GM21423 (cell line): ENCODE measurements around the gene VPS36.
"Not testable (repeated sequence)": the region's sequence is repeated elsewhere in the genome, so short reads cannot be mapped to it uniquely, and the experiment has no call there.

Experiments
- ATAC-seq: cut with Tn5 transposase; IDR thresholded peaks from one replicate; pipeline ENCODE4 v1.9.1; 2021; ENCODE audit warnings: mild to moderate bottlenecking, moderate library complexity; ENCODE audit not compliant: unreplicated experiment

The VPS36 gene

GRCh38 chr13:52447354-52447753 is 3.1 kb downstream of the VPS36 start:
- no peak for ATAC-seq

- ATAC-seq, result no peak
These were observed 4.2 kb downstream of the VPS36 start for GRCh38 chr13:52446265-52446664.

- no peak for ATAC-seq
These were observed 18.0 kb downstream of the VPS36 start for GRCh38 chr13:52432456-52432855.

GRCh38 chr13:52428295-52428694 is 22.1 kb downstream of the VPS36 start:
- ATAC-seq, result no peak

DNA sequence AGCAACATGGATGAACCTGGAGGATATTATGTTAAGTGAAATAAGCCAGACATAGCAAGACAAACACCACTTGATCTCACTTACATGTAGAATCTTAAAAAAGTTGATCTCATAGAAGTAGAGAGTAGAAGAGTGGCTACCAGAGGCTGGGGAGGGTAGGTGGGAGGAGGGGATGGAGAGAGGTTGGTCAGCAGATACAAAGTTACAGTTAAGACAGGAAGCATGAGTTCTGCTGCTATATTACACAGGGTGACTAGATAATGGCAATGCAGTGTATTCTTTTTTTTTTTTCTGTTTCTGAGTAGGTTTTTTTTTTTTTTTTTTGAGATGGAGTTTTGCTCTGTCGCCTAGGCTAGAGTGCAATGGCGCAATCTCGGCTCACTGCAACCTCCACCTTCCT is 29.2 kb downstream of the VPS36 start:
- no peak for ATAC-seq

DNA sequence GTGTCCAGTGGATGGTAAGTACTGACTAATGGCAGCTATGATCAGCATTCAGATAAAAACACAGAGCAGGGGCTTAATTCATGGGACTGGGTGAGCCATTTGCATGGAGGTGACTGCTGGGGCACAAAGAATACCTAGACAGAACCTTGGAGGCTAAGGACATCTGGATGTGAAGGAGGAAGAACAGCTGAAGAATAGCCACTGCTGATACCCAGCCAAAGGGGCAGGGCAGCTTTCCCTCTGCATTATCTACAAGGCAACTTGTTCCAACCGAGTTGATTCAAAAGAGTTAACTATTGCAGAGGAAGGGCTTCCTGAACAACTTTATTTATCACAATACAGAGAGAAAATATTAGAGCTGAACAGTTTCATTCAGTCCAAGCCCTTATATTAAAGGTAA is 31.4 kb downstream of the VPS36 start:
- no peak for ATAC-seq

- no peak for ATAC-seq
These were observed 35.5 kb downstream of the VPS36 start for GRCh38 chr13:52414963-52415362.

DNA sequence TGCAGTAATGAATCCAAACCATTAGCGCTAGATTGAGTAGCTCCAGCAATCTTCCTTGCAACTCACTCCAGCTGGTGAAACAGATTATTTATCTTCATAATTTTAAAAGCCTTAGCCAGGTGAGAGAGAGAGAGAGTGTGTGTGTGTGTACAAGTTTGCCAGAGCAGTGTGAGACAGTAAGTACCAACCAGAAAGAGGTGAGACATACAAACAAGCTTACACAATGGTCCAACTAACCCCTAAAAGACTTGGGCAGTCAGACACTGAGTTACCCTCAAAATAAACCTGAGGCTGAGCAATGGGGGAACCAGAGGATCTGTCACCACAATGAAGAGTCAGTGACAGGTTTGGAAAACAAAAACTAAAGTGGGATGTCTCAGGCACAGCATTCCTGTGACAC is 36.4 kb downstream of the VPS36 start:
- ATAC-seq, result no peak

- peak; percentile 3 for ATAC-seq
These were observed 38.3 kb downstream of the VPS36 start for GRCh38 chr13:52412128-52412527.

- peak; percentile 93 for ATAC-seq
These were observed 38.8 kb downstream of the VPS36 start for GRCh38 chr13:52411629-52412028.

- not testable (repeated sequence) for ATAC-seq
These were observed 42.3 kb downstream of the VPS36 start for GRCh38 chr13:52408071-52408658.

- ATAC-seq, result not testable (repeated sequence)
These were observed 43.0 kb downstream of the VPS36 start for GRCh38 chr13:52407436-52407835.

DNA sequence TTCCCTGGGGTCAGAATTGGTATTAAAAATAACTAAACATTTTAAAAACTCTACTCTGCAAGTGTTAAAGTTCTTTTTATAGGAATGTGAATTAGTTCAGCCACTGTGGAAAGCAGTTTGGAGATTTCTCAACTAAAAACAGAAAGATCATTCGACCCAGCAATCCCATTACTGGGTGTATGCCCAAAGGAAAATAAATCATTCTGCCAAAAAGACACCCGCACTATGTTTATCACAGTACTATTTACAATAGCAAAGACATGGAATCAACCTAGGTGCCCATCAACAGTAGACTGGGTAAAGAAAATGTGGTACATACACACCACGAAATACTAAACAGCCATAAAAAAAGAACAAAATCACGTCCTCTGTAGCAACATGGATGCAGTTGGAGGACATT is 43.8 kb downstream of the VPS36 start:
- no peak for ATAC-seq

DNA sequence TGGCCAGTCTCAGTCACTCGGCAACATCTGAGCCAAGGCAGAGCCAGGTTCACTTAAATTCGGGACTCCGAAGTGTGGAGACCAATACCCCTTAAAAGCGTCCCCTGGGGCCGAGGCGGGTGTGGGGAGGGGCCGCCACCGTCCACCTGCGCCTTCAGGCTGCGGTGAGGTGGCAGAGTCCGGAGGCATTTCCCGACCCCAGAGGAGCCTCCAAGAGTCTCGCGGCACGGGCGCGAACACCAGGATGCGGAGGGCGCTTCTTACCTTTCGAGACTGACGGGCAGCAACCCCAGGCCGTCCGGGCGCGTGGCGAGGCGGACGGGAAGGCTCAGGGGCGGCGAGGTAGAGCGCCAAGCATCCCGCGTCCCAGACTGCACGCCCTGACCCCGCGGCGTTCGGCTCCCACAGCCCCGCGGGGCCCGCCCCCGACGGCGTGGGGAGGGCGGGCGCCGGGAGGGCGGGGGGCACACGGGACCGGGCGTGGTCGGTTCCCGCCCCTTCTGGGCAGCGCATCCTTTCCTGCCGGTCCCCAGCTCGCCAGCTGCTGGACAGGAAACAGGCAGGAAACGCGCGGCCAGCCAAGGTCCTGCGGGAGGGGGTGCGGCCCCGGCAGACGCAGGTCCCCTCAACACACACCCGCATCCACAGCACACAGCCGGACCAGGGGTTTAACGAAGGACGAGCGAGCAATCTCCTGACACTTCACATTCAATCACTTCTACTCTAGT is 44.5 kb downstream of the VPS36 start, which contains the start of gene THSD1:
Gene THSD1 (minus strand): TSS at position 406 of the 728 bp plus-strand sequence. CDS start 3,572 bp downstream, outside the sequence.
- ATAC-seq, result no peak

GRCh38 chr13:52405369-52405766 is 45.1 kb downstream of the VPS36 start:
- ATAC-seq, result no peak

DNA sequence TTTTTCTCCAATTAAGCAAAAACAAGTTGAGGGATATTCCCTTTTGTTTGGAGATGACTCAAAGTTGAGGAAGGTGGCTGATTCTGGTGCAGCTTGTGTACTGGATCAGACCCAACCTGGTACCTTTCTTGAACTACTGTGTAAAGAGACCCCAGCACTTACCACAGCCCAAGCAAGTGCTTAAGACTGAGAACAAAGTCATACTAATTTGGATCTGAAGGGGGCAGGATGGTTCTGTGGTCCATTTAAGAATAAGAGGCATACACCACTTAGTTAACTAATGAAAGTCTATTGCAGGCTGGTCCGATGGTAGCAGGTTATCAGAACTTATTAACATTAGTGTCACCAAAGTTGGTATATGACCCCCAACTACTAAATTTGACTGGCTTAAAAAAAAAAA is 50.7 kb downstream of the VPS36 start:
- no peak for ATAC-seq

GRCh38 chr13:52399046-52399445 is 51.4 kb downstream of the VPS36 start:
- no peak for ATAC-seq

DNA sequence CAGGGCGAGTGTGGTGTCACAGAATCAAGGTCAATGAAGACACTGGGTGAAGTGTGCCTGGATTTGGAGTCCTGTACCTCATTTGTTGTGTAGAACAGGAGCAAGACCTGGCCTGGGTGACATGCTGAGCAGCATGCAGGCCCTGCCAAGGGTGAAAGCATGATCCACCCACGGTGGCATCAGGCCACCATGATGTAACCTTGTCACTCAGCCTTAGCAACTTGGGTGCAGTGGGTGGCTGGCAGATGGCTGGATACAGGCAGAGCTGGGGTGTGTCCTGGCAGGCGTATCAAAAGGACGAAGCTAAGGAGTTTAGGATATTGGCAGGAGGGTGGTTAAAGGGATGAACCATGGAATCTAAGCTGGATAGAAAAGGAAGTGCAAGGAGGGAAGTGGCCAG is 54.7 kb downstream of the VPS36 start:
- no peak for ATAC-seq

- no peak for ATAC-seq
These were observed 55.8 kb downstream of the VPS36 start for GRCh38 chr13:52394586-52394985.

- ATAC-seq, result no peak
These were observed 56.7 kb downstream of the VPS36 start for GRCh38 chr13:52393572-52394357.

DNA sequence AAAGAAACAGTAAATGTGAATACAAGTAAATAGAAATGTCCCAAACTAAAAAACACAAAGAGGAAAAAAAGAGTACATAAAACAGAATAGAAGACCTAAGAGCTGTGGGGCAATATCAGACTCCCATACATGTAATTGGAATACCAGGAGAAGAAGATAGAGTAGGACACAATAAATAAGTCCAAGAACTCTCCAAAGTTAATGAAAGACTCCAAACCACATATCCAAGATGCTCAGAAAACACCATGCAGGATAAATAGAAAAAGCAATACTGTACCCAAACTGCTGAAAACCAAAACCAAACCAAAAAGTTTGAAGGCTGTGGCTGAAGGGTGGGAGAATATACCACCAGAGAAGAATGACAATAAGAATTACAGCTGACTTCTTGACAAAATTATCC is 62.7 kb downstream of the VPS36 start:
- no peak for ATAC-seq

DNA sequence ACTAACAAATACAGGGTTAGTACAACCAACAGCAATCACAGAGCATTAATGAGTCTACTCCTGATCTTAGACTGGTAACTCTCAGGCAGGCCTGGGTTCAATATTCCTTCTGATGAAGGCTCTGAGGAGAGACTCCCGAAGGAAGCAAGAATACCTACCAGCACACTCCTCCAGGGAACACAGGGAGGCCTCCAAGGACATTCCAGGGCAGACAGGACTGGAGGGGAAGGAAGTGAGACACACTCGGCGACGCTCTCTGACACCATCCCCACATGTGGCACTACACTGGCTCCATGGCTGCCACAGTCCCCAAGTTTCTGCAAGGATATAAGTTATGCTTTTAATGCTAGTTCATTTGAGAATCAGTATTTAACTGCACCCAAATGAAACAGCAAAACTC is 64.6 kb downstream of the VPS36 start:
- ATAC-seq, result no peak
